Smooth muscle cell (in vitro differentiated cells): Measurements from ENCODE around the gene CEACAM16. TPM values are rescaled to one million over a fixed set of nuclear protein-coding genes. Genes with fewer than 3 reads are reported as not detected.
A peak's percentile ranks its signal among the peaks of the same experiment; 100 is the strongest.

Experiments
- DNase-seq: peaks from one replicate; lab custom pipeline; 2025; ENCODE audit not compliant: unreplicated experiment; lab: John Stamatoyannopoulos, UW
- H2AFZ ChIP-seq: fragments of 200-600 bp; sonication (generic); 2 replicates; pipeline ENCODE4 v1.6.0; 2016; ENCODE audit warnings: antibody characterized with exemption, low read depth, mild to moderate bottlenecking
- H3F3A ChIP-seq: fragments of 200-600 bp; sonication (generic); 2 replicates; pipeline ENCODE4 v1.6.0; 2017; ENCODE audit warnings: antibody characterized with exemption, low read depth
- H3K27ac ChIP-seq: fragments of 200-600 bp; sonication (generic); 2 replicates; pipeline ENCODE4 v1.5.1; 2016; ENCODE audit warnings: low read depth, mild to moderate bottlenecking
- H3K27me3 ChIP-seq: fragments of 200-600 bp; sonication (generic); 2 replicates; pipeline ENCODE4 v1.6.1; 2016; ENCODE audit warnings: low read depth, mild to moderate bottlenecking
- H3K36me3 ChIP-seq: fragments of 200-600 bp; sonication (generic); 2 replicates; pipeline ENCODE4 v1.5.1; 2016; ENCODE audit warnings: low read depth
- H3K4me1 ChIP-seq: fragments of 200-600 bp; sonication (generic); 2 replicates; pipeline ENCODE4 v1.5.1; 2016; ENCODE audit warnings: low read depth
- H3K4me2 ChIP-seq: fragments of 200-600 bp; sonication (generic); 2 replicates; pipeline ENCODE4 v1.6.0; 2016; ENCODE audit warnings: mild to moderate bottlenecking
- H3K4me3 ChIP-seq: fragments of 200-600 bp; sonication (generic); 2 replicates; pipeline ENCODE4 v1.5.1; 2016; ENCODE audit warnings: mild to moderate bottlenecking
- H3K79me2 ChIP-seq: fragments of 200-600 bp; sonication (generic); 2 replicates; pipeline ENCODE4 v1.6.0; 2016; ENCODE audit warnings: low read depth, mild to moderate bottlenecking
- H3K9ac ChIP-seq: fragments of 200-600 bp; sonication (generic); 2 replicates; pipeline ENCODE4 v1.6.0; 2016; ENCODE audit warnings: low read depth
- H3K9me3 ChIP-seq: fragments of 200-600 bp; sonication (generic); replicated peaks from 2 replicates; pipeline ENCODE4 v1.5.1; 2016; ENCODE audit warnings: low read depth
- H4K20me1 ChIP-seq: fragments of 200-600 bp; sonication (generic); 2 replicates; pipeline ENCODE4 v1.6.0; 2016; ENCODE audit warnings: low read depth
- CTCF ChIP-seq: fragments of 200-600 bp; sonication (generic); IDR thresholded peaks from 2 replicates; pipeline ENCODE4 v1.5.1; 2017; ENCODE audit warnings: borderline replicate concordance, mild to moderate bottlenecking, antibody characterized with exemption; ENCODE audit not compliant: insufficient read depth, poor library complexity, severe bottlenecking
- WGBS: methylation state at CpG from one replicate; pipeline ENCODE4 v1.1.7; 2016; ENCODE audit warnings: low lambda C conversion rate; 5-methylcytosine and 5-hydroxymethylcytosine counted together
- polyA plus RNA-seq: library from polyadenylated mRNA; unstranded; fragments of >200 nt; fragmentation: Nextera tagmentation; extraction: Ambion mirVana; gene quantifications from 2 replicates; pipeline ENCODE4 v1.2.1, GENCODE V29; 2016
- total RNA-seq: library from RNA; depleted of rRNA; stranded (reverse); fragments of >200 nt; gene quantifications from 2 replicates; pipeline ENCODE4 v1.2.3, GENCODE V29; 2014

Gene CEACAM16
- total and polyA plus RNA-seq, 2 experiments from 2014 or later: not detected

- Histone ChIP-seq H3K4me1 (no peaks in the 10 kb centered on the region), H3F3A (no peaks in the 10 kb centered on the region), H3K4me2 (no peak overlapping the region), H3K36me3 (peaks cover 10% of the 10 kb centered on the region), H3K9me3 (no peaks in the 10 kb centered on the region), H3K27ac (no peak overlapping the region), H3K4me3 (no peak overlapping the region), H4K20me1 (peaks cover under 1% of the 10 kb centered on the region), H3K9ac (no peak overlapping the region), H2AFZ (no peak overlapping the region), H3K27me3 (no peaks in the 10 kb centered on the region), H3K79me2 (no peaks in the 10 kb centered on the region)
- 85% methylated on average over 15 of the region's 16 CpGs for WGBS
- peak; percentile 24 for TF ChIP-seq CTCF
- no peak for DNase-seq
These were observed 44.8 kb upstream of the CEACAM16 start for GRCh38 chr19:44653977-44654774.

GRCh38 chr19:44657211-44657921 lies 41.6 kb upstream of the CEACAM16 start:
- H3F3A ChIP-seq: no peaks in the 10 kb centered on the region
- peaks cover 10% of the 10 kb centered on the region for H3K36me3 ChIP-seq
- H4K20me1 ChIP-seq: no peaks in the 10 kb centered on the region
- no peak overlapping the region for H3K27ac ChIP-seq
- TF ChIP-seq CTCF: peak; percentile 80
- no peak overlapping the region for H3K9ac ChIP-seq
- H3K9me3 ChIP-seq: no peaks in the 10 kb centered on the region
- no peaks in the 10 kb centered on the region for H3K4me1 ChIP-seq
- no peaks in the 10 kb centered on the region for H3K79me2 ChIP-seq
- peak; percentile 12 for DNase-seq
- H3K4me2 ChIP-seq: no peak overlapping the region
- H3K4me3 ChIP-seq: no peak overlapping the region
- H2AFZ ChIP-seq: no peak overlapping the region
- no peaks in the 10 kb centered on the region for H3K27me3 ChIP-seq
- WGBS: 62% methylated on average over 25 of the region's 25 CpGs

GRCh38 chr19:44658069-44658733 lies 40.8 kb upstream of the CEACAM16 start:
- no peaks in the 10 kb centered on the region for H3K9me3 ChIP-seq
- H3K4me1 ChIP-seq: no peaks in the 10 kb centered on the region
- H3K4me3 ChIP-seq: no peak overlapping the region
- no peaks in the 10 kb centered on the region for H3K79me2 ChIP-seq
- no peak overlapping the region for H3K27ac ChIP-seq
- H4K20me1 ChIP-seq: no peaks in the 10 kb centered on the region
- no peak overlapping the region for H3K9ac ChIP-seq
- H3F3A ChIP-seq: no peaks in the 10 kb centered on the region
- DNase-seq: no peak
- H3K27me3 ChIP-seq: no peaks in the 10 kb centered on the region
- H3K36me3 ChIP-seq: peaks cover 3% of the 10 kb centered on the region
- no peak for TF ChIP-seq CTCF
- 98% methylated on average over 3 of the region's 3 CpGs for WGBS
- no peak overlapping the region for H3K4me2 ChIP-seq
- no peak overlapping the region for H2AFZ ChIP-seq
